Suprapubic skin (tissue), 4 donors: ENCODE data around the gene CPEB4.

Experiments used
- CTCF ChIP-seq, 2 donors: fragments of 200-600 bp in 1 of 2; fragments of 450-650 bp in 1 of 2; sonication (generic) in 1 of 2; IDR thresholded peaks; one replicate each; pipeline ENCODE4 v1.5.1; 2016 to 2019; ENCODE audit warnings: antibody characterized with exemption in 2 of 2, mild to moderate bottlenecking in 1 of 2, moderate library complexity in 1 of 2
- EP300 ChIP-seq: sonication (generic); formaldehyde crosslinking; IDR thresholded peaks from one replicate; pipeline ENCODE4 v1.6.1; 2017; ENCODE audit warnings: antibody characterized with exemption
- POLR2A ChIP-seq, 2 donors: fragments of 450-650 bp; IDR thresholded peaks; one replicate each; pipeline ENCODE4 v1.6.1; 2017; ENCODE audit warnings: antibody characterized with exemption in 2 of 2, mild to moderate bottlenecking in 2 of 2, moderate library complexity in 2 of 2
- POLR2AphosphoS5 ChIP-seq, 3 donors: sonication (generic); formaldehyde crosslinking; IDR thresholded peaks; one replicate each; pipeline ENCODE4 v1.6.1; 2017; ENCODE audit warnings: antibody characterized with exemption in 3 of 3

GRCh38 chr5:173855995-173856656 lies 32.0 kb upstream of the CPEB4 start:
- TF ChIP-seq CTCF (IDR thresholded peaks at IDR 0.05) (no peak), POLR2A (IDR thresholded peaks at IDR 0.05) (no peak), EP300 (no peak), POLR2AphosphoS5 (IDR thresholded peaks at IDR 0.05) (no peak)
